RWPE1 (cell line): ENCODE data around the gene COL25A1.

ENCODE experiments used
- CTCF ChIA-PET: fragments of 350-600 bp; sonication (Branson Sonifier 250); formaldehyde crosslinking; extraction: SDS; loops from one replicate; lab custom pipeline; 2021; lab: Yijun Ruan, JAX
- POLR2A ChIA-PET: fragments of 400-600 bp; formaldehyde crosslinking; extraction: SDS; loops from one replicate; lab custom pipeline; 2020; ENCODE audit warnings: antibody characterized with exemption; ENCODE audit not compliant: low non-redundant PET; lab: Yijun Ruan, JAX
- DNase-seq: peaks from one replicate; pipeline ENCODE4 v3.0.0; 2012; ENCODE audit warnings: low spot score
- H3K27ac ChIP-seq: fragments of 450-650 bp; 2 replicates; pipeline ENCODE4 v1.5.1; 2017
- TF ChIP-seq, protein P1 (sequence below): fragments of 450-650 bp; conservative IDR thresholded peaks from 2 replicates; pipeline ENCODE4 v1.5.1; 2017; ENCODE audit warnings: low read depth, mild to moderate bottlenecking

The COL25A1 gene

GRCh38 chr4:109131559-109131958 lies 170.9 kb downstream of the COL25A1 start:
- no peak for DNase-seq
- ChIA-PET POLR2A (no interaction called here), CTCF (no interaction called here)
- TF ChIP-seq, protein P1, sequence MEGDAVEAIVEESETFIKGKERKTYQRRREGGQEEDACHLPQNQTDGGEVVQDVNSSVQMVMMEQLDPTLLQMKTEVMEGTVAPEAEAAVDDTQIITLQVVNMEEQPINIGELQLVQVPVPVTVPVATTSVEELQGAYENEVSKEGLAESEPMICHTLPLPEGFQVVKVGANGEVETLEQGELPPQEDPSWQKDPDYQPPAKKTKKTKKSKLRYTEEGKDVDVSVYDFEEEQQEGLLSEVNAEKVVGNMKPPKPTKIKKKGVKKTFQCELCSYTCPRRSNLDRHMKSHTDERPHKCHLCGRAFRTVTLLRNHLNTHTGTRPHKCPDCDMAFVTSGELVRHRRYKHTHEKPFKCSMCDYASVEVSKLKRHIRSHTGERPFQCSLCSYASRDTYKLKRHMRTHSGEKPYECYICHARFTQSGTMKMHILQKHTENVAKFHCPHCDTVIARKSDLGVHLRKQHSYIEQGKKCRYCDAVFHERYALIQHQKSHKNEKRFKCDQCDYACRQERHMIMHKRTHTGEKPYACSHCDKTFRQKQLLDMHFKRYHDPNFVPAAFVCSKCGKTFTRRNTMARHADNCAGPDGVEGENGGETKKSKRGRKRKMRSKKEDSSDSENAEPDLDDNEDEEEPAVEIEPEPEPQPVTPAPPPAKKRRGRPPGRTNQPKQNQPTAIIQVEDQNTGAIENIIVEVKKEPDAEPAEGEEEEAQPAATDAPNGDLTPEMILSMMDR: no peak
- no peak overlapping the region for H3K27ac ChIP-seq

- no peak for DNase-seq
- H3K27ac ChIP-seq: no peak overlapping the region
- TF ChIP-seq, protein P1: no peak
- ChIA-PET CTCF (interaction anchor here (0.6 to 0.7 kb wide), 3 partner anchors 24 to 1907 kb away, joined by 3 to 5 read pairs (median 4); no protein-coding TSS in a partner anchor), POLR2A (no interaction called here)
Observed at GRCh38 chr4:109128589-109128988, 173.9 kb downstream of the COL25A1 start.

DNA sequence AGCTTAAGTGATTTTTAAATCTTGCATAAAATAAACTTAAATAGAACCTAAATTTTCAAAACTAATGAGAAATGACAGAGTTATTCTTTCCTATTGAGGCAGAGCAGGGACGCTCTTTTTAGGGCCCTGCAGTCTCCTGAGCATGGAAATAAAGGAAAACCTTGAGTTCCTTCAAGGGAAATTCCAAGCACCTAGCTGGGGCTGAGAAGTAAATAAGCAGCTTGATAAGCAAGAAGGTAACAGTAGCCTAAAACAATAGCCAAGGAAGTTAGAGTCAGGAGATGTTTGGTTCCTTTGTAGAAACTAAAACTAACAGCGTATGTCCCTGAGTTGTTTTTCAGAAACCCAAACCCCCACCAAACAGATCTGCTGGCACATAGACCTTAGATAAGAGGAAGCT lies 174.6 kb downstream of the COL25A1 start:
- no peak for DNase-seq
- H3K27ac ChIP-seq: no peak overlapping the region
- CTCF ChIA-PET: no interaction called here
- TF ChIP-seq, protein P1: no peak
- POLR2A ChIA-PET: no interaction called here

DNA sequence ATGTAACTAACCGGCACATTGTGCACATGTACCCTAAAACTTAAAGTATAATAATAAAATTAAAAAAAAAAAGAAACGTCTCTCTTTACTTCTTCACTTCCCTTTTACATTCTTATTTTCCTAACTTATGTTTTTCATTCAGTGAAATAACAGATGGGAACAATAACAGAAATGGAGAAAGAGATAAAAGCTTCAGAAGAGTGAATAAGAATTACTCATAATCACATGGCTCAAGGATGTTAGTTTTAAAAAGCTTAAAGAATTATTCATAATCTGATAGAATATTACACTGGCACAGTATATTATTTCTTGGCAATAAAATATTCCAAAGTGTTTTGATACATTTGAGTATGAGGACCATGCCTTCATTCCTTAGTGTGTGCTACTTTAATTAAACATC lies 175.6 kb downstream of the COL25A1 start:
- DNase-seq: no peak
- CTCF ChIA-PET: interaction anchor here (0.5 kb wide), 1 partner anchor 15 kb away, joined by 7 read pairs; no protein-coding TSS in a partner anchor
- TF ChIP-seq, protein P1: no peak
- H3K27ac ChIP-seq: no peak overlapping the region
- POLR2A ChIA-PET: no interaction called here

DNA sequence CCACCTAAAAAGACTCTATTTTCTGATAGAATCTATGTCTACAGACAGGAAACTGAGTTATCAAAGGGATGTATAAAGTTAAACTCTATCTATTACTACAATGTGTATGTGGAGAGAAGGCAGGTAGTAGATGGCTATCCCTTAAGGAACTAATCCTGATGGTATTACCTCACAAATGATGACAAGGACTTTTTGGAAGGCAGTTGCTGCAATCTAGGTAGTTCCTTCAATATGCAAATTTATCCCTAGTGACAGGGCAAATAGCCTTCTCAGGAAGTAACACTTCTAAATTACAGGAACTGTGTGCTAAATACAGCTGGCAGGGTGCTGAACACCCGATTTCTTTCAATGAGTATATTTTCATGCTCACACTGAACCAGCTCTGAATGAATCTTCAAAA lies 177.4 kb downstream of the COL25A1 start:
- ChIA-PET POLR2A (no interaction called here), CTCF (no interaction called here)
- H3K27ac ChIP-seq: no peak overlapping the region

DNA sequence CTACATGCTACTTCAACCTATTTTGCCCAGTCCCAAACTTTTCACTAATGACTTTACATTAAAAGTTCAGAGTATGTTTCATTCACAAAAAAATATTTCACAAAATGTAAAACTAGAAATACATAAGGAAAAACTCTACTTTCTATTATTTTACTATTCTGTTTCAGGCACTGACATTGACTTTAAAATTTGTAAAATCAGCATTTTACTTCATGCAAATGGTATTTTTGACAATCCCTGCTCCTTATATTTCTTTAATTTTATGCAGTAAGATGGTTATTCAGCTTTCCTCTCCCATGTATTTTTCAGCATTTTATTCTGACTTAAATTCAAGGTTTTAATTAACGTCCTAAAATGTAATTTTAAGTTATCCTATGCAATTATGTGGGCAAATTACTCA lies 178.5 kb downstream of the COL25A1 start:
- no peak for DNase-seq
- ChIA-PET POLR2A (no interaction called here), CTCF (no interaction called here)

More for the DNA sequence above, 177.4 kb downstream of the COL25A1 start:
- no peak for DNase-seq
- TF ChIP-seq, protein P1: no peak

More for the DNA sequence above, 178.5 kb downstream of the COL25A1 start:
- TF ChIP-seq, protein P1: no peak
- no peak overlapping the region for H3K27ac ChIP-seq
